Vagina (tissue), 2 donors: ENCODE data around the gene MMGT1. TPM values are rescaled to one million over a fixed set of nuclear protein-coding genes. Genes with fewer than 3 reads are reported as not detected.
A peak's percentile ranks its signal among the peaks of the same experiment; 100 is the strongest.

ENCODE experiments used
- DNase-seq, 2 donors: peaks; one replicate each; pipeline ENCODE4 v3.0.0-alpha.2; 2017; ENCODE audit errors: extremely low spot score in 2 of 2
- H3K27ac ChIP-seq: fragments of 200-600 bp; sonication (generic); one replicate; pipeline ENCODE4 v1.5.1; 2019
- H3K27me3 ChIP-seq: fragments of 200-600 bp; sonication (generic); one replicate; pipeline ENCODE4 v1.5.1; 2019
- H3K36me3 ChIP-seq, 2 donors: fragments of 200-600 bp; sonication (generic); one replicate each; pipeline ENCODE4 v1.5.1; 2017 to 2019
- H3K4me1 ChIP-seq: fragments of 200-600 bp; sonication (generic); one replicate; pipeline ENCODE4 v1.5.1; 2019
- H3K4me3 ChIP-seq, 2 donors: fragments of 200-600 bp; sonication (generic); 1 replicate in 1 of 2; 2 replicates in 1 of 2; pipeline ENCODE4 v1.5.1; 2016 to 2019
- H3K9me3 ChIP-seq: fragments of 200-600 bp; sonication (generic); one replicate; pipeline ENCODE4 v1.5.1; 2019
- POLR2A ChIP-seq, 2 donors: fragments of 450-650 bp; IDR thresholded peaks; one replicate each; pipeline ENCODE4 v1.6.1; 2017; ENCODE audit warnings: antibody characterized with exemption in 2 of 2, mild to moderate bottlenecking in 2 of 2, moderate library complexity in 2 of 2
- POLR2AphosphoS5 ChIP-seq, 2 donors: sonication (generic); formaldehyde crosslinking; IDR thresholded peaks; one replicate each; pipeline ENCODE4 v1.9.0; 2017; ENCODE audit warnings: antibody characterized with exemption in 2 of 2, mild to moderate bottlenecking in 2 of 2, low read depth in 1 of 2; ENCODE audit not compliant: insufficient read depth in 1 of 2
- intact Hi-C: fragments of 100-400 bp; cut with DNase I; formaldehyde crosslinking; loops from one replicate; pipeline ENCODE4 v1.15.1; 2023
- total RNA-seq: library from RNA; depleted of rRNA; stranded (reverse); fragments of >200 nt; gene quantifications from one replicate; pipeline ENCODE4 v1.2.3, GENCODE V29; 2016
- TF ChIP-seq, protein P1 (sequence below), 3 experiments: fragments of 450-650 bp in 2 of 3; fragments of 200-600 bp in 1 of 3; sonication (generic) in 1 of 3; IDR thresholded peaks; one replicate each; pipeline ENCODE4 v1.5.1; 2017 to 2019; ENCODE audit warnings: antibody characterized with exemption in 3 of 3, mild to moderate bottlenecking in 2 of 3, moderate library complexity in 2 of 3

MMGT1 gene
- total RNA-seq, 1 donor from 2014 or later, result 18.9 TPM

DNA sequence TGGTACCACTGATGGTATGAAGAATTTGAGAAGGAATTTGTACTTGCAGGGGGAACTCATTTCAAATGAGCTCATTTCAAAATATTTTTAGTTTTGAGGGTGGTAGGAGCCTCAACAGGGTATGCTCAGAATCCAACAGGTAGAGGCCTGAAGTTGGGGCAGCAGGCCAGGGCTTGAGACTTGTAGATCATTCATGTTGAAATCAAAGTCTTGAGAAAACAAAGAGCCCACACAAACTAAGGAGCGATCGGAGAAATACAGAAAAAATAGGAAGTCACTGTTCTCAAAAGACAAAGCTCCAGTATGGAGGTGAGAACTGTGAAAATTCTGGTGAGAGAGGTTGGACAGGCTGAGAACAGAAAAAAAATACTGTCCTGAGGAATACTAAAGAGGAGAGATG, 10.5 kb upstream of the MMGT1 start:
- H3K9me3 ChIP-seq, result no peaks in the 10 kb centered on the region
- H3K4me3 ChIP-seq, result peak overlapping the region in 1 of 2 donors; percentile 60
- peaks cover 10% of the 10 kb centered on the region for H3K4me1 ChIP-seq
- H3K27ac ChIP-seq, result peak overlapping the region; percentile 81
- no peak for DNase-seq
- no peaks in the 10 kb centered on the region for H3K36me3 ChIP-seq
- intact Hi-C loops, result no loop called here
- TF ChIP-seq POLR2AphosphoS5 (IDR thresholded peaks at IDR 0.05; ENCODE audit: insufficient read depth in 1 of 2, low read depth in 1 of 2), result no peak
- TF ChIP-seq, protein P1, sequence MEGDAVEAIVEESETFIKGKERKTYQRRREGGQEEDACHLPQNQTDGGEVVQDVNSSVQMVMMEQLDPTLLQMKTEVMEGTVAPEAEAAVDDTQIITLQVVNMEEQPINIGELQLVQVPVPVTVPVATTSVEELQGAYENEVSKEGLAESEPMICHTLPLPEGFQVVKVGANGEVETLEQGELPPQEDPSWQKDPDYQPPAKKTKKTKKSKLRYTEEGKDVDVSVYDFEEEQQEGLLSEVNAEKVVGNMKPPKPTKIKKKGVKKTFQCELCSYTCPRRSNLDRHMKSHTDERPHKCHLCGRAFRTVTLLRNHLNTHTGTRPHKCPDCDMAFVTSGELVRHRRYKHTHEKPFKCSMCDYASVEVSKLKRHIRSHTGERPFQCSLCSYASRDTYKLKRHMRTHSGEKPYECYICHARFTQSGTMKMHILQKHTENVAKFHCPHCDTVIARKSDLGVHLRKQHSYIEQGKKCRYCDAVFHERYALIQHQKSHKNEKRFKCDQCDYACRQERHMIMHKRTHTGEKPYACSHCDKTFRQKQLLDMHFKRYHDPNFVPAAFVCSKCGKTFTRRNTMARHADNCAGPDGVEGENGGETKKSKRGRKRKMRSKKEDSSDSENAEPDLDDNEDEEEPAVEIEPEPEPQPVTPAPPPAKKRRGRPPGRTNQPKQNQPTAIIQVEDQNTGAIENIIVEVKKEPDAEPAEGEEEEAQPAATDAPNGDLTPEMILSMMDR (IDR thresholded peaks at IDR 0.05), result no peak
- TF ChIP-seq POLR2A (IDR thresholded peaks at IDR 0.05), result no peak
- H3K27me3 ChIP-seq, result no peaks in the 10 kb centered on the region

DNA sequence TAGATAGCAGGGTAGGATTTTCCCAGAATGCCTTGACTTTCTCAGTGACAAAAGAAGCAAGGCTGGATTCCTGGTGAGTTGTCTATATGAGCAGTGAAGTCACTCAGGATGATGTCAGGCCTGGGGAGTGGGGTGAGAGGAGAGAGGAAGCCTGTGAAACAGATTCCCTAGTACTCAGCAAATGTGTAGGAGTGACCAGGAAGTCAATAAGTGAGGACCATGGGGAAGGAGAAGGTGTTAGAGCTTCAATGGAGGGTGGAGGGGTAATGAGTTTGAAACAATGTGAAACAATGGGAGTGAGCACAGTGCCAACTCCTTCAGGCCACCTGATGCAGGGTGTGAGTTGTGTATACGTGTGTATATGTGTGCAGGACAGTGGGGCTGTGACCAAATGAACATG, 9.1 kb upstream of the MMGT1 start:
- no peak for DNase-seq
- Histone ChIP-seq H3K27me3 (no peaks in the 10 kb centered on the region), H3K27ac (no peak overlapping the region), H3K36me3 (no peaks in the 10 kb centered on the region), H3K9me3 (no peaks in the 10 kb centered on the region), H3K4me3 (no peak overlapping the region), H3K4me1 (peaks cover 10% of the 10 kb centered on the region)
- no peak for TF ChIP-seq POLR2A (IDR thresholded peaks at IDR 0.05)
- TF ChIP-seq, protein P1 (IDR thresholded peaks at IDR 0.05), result no peak
- TF ChIP-seq POLR2AphosphoS5 (IDR thresholded peaks at IDR 0.05; ENCODE audit: insufficient read depth in 1 of 2, low read depth in 1 of 2), result no peak
- intact Hi-C loops, result no loop called here

GRCh38 chrX:135981668-135982067, 7.9 kb upstream of the MMGT1 start:
- no peak overlapping the region for H3K27ac ChIP-seq
- no peak overlapping the region for H3K4me3 ChIP-seq
- DNase-seq, result no peak
- TF ChIP-seq POLR2AphosphoS5 (IDR thresholded peaks at IDR 0.05; ENCODE audit: insufficient read depth in 1 of 2, low read depth in 1 of 2), result no peak
- TF ChIP-seq, protein P1 (IDR thresholded peaks at IDR 0.05), result no peak
- no peak for TF ChIP-seq POLR2A (IDR thresholded peaks at IDR 0.05)
- intact Hi-C loops, result no loop called here
- H3K9me3 ChIP-seq, result no peaks in the 10 kb centered on the region
- H3K4me1 ChIP-seq, result peaks cover 6% of the 10 kb centered on the region
- H3K27me3 ChIP-seq, result no peaks in the 10 kb centered on the region
- no peaks in the 10 kb centered on the region for H3K36me3 ChIP-seq

GRCh38 chrX:135981010-135981409, 7.2 kb upstream of the MMGT1 start:
- Histone ChIP-seq H3K9me3 (no peaks in the 10 kb centered on the region), H3K27ac (no peak overlapping the region), H3K4me1 (peaks cover 6% of the 10 kb centered on the region), H3K4me3 (no peak overlapping the region), H3K27me3 (no peaks in the 10 kb centered on the region), H3K36me3 (no peaks in the 10 kb centered on the region)
- no peak for DNase-seq
- intact Hi-C loops, result no loop called here
- TF ChIP-seq, protein P1 (IDR thresholded peaks at IDR 0.05), result no peak
- TF ChIP-seq POLR2A (IDR thresholded peaks at IDR 0.05), result no peak
- no peak for TF ChIP-seq POLR2AphosphoS5 (IDR thresholded peaks at IDR 0.05; ENCODE audit: insufficient read depth in 1 of 2, low read depth in 1 of 2)

DNA sequence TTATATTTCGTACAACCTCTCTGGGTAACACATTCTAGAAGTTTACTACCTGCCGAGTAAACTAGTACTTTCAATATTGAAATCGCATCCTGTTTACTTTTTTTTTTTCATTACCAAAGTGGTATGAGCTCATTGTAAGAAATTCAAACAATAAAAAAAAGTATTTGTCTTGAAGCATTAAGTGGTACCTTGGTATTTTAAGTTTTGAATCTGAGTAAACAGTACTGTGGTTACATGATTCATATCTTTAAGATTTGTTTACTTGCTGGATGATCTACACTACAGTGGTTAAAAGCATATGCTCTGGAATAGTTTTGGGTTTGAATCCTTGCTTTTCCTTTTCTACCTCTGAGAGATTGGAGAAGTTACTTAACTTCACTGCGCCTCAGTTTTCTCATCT, 3.8 kb upstream of the MMGT1 start:
- intact Hi-C loops, result no loop called here
- Histone ChIP-seq H3K9me3 (no peaks in the 10 kb centered on the region), H3K36me3 (no peaks in the 10 kb centered on the region), H3K27me3 (no peaks in the 10 kb centered on the region), H3K4me1 (peaks cover 4% of the 10 kb centered on the region), H3K4me3 (no peak overlapping the region), H3K27ac (no peak overlapping the region)
- TF ChIP-seq, protein P1 (IDR thresholded peaks at IDR 0.05), result no peak
- no peak for TF ChIP-seq POLR2A (IDR thresholded peaks at IDR 0.05)
- no peak for TF ChIP-seq POLR2AphosphoS5 (IDR thresholded peaks at IDR 0.05; ENCODE audit: insufficient read depth in 1 of 2, low read depth in 1 of 2)
- DNase-seq, result no peak
